ENCODE measurements around the gene NEURL4. TPM values are rescaled to one million over a fixed set of nuclear protein-coding genes. Genes with fewer than 3 reads are reported as not detected.

NEURL4 gene
- total RNA-seq, 1 experiment from 2014 or later: 21.1 TPM

DNA sequence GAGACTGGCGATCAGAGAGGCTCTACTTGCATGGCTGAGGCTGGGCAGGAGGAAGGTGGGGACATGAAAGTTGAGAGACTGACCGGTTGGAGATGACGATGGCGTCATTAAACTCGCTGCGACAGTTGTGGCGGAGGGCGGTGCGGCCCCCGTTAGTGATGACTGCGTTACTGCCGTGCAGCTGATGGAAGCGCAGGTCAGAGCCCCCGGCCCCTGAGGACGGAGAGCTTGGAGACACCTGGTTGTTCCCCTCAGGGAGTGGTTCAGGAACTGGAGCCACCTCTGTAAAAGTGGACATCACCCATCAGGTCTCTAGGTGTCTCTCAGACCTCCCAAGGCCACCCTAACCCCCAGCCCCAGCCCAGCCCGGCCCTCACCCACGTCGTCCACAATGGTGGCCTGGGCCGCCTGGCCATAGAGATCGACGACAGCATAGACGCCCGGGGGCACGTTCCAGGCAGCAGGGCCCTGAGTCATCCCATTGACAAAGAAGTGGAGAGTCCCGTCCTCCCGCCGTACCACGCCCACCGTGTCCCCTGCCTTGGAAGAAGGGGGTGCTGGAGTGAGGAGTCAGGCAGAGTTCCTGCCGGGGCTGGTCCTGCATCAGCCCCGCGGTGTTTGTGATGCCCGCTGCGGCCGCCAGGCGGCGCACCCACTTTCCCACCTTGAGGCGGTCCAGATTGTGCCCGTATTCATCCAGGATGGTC lies 5.3 kb downstream of the NEURL4 start:
- DNase-seq (ENCODE audit: low spot score): peak; percentile 20

DNA sequence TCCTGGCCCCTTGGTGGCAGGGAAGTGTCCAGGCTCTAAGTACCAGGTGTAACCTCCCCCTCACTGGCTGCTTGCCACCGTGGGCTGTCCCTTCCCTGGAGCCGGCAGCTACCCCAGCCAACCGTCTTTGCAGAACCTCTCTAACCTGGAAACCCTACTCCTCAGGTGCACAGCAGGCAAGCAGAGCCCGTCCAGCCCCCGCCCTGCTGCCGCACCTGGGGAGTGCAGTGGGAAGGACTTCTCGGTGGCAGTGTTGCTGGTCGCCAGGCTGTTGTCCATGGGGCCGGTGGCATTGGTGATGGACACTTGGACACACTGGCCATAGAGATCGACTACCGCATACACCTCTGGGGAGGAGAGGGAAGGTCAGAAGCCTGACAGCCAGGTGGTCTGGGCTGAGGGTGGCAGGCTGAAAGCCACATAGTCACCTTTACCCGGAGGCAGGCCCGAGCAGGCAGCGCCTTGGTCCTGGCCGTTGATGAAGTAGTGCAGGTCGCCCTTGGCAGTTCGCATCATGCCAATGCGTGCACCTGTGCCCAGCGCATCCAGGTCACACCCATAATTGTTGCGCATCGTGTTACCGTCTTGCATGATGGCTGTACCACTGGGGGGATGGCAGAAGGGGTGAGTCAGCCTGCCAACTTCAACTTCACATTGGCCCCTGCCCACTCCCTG lies 6.5 kb downstream of the NEURL4 start:
- DNase-seq (ENCODE audit: low spot score): no peak

DNA sequence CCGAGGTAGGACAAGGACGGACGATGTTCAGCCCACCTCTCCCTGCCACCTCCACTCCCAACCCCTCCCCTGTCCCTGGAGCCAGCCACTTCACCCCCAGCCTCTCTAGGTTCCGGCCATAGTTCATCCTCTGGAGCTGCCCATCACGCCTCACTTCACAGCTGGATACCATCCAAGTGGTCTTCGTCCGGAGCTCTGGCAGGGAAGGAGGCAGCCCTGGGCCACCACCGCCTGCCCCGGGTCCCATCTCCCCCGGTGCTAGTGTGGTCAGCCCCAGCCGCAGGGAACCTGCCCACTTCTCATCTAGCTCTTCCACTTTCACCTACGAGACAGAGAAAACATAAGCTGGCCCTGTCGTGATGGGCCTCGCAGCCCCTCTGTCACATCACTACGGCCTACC lies 7.7 kb downstream of the NEURL4 start:
- DNase-seq (ENCODE audit: low spot score): no peak

DNA sequence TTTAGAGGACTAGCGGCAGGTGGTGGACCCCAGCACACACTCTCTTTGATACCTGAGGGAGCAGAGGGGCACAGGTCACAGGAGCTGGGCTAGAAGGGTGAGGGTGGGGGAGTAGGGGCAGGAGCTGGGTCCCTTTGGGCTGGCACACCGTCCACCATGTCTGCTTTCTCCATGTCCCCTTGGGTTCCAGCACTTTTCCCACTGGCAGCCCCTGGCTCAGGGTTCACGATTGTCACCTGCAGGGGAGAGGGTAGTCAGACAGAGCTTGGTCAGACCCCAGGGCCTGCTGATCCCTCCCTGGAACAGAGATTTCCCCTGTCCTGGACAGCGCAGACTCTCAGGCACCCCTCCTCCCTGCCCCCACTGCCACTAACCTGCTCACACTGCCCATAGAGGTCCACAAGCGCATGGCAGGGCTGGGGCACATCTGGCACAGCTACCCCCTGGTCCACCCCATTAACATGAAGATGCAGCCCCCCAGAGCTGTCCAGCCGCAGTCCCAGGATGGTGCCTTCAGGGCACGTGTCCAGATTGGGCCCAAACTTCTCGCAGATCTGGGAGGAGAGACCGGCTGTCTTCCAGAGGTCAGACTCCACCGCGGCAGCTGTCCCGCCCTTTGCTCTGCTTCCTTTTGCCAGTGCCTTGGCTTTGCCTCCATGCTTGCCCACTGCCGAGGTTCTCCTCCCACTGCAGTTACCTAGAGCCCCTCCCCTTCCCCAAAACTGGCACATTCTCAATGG lies 10.8 kb downstream of the NEURL4 start:
- no peak for DNase-seq (ENCODE audit: low spot score)

DNA sequence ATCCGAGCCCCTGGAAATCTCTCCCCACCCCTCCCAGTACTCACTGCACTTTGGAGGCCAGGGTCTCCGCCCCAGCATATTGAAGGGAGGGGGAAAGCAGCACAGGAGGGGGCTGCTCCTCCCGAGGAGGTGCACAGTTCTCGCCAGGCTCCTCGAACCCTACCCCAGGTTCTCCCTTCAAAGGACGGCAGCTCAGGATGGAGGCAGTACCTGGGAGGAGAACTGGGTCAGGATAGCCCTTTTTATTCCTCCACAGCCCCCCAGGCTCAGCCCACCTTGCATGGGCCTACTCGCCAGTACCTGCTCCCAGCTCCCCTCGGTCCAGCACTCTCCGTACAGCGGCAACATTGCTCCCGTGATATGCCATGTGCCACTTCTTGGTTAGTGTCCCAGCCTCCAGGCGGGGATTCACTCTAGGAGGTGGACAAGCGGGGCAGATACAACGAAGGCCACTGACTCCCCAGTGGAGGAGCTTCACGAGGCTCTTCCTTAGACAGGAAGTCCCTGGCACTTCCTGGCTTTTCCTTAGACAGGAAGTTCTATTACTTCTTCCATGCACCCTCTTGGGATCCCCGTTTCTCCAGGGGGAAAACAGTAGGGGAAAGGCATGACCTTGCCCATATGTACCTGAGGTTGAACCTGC lies 11.9 kb downstream of the NEURL4 start:
- DNase-seq (ENCODE audit: low spot score): no peak

DNA sequence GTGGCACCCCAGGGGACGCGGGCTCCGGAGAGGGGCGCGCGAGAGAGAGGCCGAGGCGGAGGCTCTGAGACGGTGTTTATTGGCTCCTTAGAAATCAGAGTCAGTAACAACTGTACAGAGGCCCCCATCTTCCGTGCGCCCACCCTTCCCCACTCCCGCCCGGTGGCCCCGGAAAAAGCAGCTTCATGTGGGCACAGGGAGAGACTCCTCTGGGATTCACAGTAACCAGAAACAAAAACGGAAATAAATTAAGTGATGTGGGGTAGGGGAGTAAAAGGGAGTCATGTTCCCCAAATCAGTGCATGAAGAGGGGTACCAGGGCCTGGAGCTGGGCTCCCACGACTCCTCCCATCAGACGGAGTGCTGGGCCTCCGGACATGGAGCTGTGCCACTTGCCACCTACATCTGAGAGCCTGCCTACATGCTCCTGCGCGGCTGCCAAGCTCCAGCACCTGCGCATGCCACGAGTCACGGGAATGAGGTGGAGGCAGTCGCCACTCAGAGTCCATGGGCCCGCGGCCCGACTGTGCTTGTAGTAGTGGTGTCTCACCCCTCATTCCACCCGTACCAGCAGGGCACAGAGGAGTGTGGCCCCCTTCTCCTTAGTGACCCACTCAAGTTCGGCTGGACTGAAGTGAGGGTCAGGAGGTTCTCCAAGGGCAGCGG lies 13.4 kb downstream of the NEURL4 start:
- DNase-seq (ENCODE audit: low spot score): peak; percentile 7

DNA sequence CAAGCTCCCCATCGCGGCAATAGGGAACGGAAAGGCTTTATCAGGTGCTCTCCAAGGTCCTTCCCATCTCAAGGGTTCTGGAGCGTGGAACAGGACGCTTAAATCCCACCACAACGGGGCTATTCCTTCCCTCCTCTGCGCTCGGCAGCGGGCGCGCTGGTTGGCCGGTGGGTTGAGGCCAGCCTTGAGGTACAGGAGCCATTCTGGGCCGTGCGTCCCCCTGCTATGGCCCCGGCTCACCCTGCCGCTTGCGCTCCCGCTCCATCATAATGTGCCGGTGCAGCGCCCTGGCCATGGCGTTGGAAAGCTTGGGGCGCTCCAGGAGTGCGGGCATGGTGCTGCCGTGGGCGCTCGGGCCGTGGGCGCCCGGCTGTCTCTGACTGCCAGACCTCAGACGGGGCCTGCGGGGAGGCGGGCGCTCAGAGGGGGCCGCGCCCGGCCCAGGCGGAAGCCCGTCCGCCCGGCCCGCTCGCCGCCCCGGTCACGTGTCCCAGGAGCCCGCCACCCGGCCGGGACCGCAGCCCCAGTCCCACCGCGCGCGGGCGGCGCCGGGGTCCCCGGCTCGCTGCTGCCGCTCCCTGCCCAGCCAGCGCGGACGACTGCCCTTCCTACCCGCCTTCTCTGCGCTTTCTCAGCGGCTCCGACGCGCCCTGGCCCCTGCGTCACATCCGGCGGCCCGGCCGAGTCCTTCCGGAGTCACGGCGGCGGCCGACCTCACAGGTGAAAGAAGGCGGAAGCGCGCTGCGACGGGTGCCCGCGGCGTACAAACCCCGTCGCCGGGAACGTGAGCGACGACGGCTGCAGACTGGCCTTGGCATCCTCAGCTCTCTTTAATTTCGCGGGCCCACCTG lies 14.2 kb downstream of the NEURL4 start, which contains the start of gene GPS2:
GPS2 (minus strand) TSS at position 642 of the 851 bp plus-strand sequence; CDS start at position 334, 308 bp downstream.
- DNase-seq (ENCODE audit: low spot score): peak; percentile 73

DNA sequence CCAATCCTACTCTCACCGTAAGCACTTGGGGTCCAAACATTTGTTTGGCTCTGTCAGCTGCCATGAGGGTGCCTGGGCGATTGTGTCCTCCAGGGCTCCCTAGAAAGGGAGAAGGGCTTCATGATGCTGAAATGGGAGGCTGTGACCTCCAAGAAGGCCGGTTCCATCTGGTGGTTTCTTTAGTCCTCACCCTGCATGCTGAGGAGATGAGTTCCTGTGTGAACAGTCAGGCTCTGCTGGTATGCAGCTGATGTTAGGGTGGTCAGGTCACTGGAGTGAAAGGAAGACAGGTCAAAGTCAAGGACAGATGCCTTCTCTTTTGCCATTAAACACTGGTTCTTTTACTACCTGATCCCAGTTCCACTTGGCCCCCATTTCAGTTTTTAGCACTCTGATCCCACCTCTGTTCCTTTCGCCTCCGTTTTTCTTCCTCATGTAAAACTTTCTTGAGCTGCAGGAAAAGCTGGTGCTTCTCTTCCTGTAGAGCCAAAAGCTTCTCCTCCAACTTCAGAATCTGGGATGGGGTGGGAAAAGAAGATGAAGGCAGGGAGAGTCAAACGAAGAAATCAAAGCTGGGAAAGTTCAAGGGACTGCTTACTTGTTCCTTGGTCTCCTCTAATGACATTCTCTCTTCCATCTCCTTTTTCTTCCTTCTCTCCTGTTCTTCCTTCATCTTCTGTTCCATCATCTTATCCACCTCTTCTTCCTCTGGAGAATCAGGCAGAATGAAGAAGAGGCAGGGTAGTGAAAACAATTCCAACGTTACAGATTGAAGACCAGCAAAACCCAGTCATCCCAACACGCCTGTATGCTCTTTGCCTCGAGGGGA lies 15.0 kb downstream of the NEURL4 start:
- peak; percentile 16 for DNase-seq (ENCODE audit: low spot score)

DNA sequence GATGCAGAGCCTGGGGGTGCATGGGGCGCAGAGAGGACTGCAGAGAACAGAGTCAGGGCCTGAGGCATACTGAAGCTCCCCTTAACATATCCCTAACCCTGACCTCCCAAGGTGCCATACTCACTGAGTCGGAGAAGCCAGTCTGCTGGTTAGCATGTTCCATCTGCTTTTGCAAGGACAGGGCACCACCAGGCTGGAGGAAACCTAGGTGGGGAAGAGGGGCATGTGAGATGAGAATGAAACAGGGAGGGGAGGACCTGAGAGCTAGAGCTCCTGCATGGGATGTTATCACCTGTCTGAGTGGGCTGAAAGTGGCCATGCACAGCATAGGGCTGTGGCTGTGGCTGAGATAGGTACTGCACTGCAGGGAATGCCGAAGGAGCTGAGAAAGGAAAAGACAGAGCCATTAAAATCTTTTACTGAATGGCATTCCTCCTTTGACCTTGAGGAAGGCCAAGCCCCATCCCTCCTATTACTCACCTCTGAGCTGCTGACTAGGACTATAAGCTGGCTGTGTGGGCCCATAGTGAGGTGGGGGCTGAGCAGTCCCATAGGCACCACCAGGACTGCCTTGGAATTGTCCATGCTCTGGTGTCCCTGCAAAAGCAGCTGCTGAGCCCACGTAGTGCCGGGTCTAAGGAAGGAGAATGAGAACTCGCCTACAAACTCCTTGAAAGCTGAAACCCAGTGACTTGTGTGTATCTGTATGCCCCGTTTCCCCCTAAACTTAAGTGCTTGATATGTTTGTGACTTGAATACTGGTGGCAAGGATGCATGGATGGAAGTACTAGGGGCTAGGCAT lies 15.8 kb downstream of the NEURL4 start:
- peak; percentile 17 for DNase-seq (ENCODE audit: low spot score)

DNA sequence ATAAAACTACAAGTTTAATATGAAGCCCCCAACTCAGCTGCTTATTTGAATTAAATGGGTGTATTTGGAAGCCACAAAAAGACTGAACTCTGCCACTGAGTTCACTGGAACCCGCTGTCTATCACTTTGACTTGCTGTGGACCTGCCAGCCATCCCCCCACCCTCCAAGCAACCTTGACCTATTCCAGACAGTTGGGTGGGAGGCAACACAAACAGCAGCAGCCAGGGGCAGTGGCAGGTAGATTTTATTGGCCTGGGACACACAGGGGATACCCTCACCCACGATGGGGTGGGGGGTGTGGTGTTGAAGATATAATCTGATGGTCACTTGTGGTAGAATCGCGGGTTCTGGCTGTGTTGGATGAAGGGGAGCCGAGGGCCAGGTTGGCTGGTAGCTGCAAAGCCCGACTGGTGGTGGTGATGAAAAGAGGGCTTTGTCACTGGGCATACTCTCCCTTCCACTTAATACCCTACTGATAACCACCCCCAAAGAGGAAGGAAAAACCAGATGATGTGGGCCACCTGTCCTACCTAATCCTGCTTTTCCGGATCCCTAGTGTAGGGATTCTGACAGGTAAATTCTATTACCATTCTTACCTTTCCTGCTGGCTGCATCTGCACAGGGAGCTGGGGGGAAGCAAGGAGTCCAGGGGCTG lies 16.6 kb downstream of the NEURL4 start:
- DNase-seq (ENCODE audit: low spot score): no peak

DNA sequence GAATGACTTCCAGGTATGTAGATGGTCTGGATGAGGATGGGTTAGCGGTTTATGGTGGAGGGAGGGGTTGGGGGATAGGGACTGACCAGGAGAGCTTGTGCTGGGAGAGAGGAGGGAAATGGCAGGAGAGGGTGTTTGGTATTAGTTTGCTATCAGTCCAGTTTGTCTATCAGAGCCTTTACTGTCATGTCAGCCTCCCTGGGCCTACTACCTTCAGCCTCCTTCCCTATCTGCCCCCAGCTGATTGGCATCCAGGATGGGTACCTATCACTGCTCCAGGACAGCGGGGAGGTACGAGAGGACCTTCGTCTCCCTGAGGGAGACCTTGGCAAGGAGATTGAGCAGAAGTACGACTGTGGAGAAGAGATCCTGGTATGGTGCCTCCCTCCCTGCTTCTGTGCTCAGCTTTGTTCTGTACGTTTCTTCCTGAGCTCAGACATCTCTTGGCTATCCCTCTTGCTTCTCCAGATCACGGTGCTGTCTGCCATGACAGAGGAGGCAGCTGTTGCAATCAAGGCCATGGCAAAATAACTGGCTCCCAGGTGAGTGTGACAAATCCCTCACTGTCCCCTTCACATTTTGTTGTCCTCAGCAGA lies 17.9 kb downstream of the NEURL4 start:
- no peak for DNase-seq (ENCODE audit: low spot score)

DNA sequence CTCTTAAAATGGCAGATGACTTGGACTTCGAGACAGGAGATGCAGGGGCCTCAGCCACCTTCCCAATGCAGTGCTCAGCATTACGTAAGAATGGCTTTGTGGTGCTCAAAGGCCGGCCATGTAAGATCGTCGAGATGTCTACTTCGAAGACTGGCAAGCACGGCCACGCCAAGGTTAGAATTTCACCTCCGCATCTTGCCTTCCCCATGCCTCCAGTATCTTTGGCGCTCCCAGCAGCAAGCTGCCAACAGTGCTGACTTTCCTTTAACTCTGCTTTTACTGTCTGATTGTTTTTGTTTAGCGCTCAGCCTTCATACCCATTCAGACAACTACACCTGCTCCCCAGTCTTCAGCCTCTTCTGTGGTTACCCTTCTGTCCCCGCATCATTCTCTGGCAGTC lies 19.5 kb downstream of the NEURL4 start:
- no peak for DNase-seq (ENCODE audit: low spot score)

DNA sequence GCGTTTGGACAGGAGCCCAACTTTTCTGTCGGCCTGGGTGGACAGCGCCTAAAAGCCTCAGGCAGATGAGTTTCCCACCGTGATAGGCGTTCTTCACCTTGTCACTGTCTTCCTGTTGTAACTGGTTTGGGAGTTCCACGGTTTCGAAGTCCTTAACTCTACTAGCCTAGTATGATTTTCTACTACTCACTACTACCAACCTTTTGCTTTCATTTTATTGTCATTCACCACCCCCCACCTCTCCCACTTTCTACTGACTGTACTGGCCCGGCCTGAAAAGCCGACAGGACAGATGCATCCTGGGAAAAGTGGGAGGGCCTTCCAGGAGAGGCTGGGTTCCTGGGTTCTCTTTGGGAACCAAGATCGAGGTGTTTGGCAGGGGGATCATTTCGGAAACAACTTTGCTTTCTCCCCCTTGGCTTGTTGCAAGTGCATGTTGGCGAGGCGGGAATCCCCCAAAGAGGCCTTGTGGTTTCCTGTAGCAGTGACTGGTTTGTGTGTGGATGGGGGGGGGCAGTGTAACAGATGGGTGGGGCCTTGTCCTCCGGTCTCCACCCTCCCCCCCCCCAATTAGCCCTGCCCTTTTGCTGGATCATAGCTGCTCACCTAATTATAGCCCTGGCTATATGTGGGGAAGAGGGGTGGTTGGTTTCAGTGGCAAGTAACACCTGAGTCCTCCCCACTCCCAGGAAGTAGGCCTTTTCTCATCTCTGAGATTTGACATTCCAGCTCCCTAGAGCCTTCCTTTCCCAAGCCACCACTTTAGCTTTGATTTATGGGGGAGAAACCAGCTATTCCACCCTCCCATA lies 20.3 kb downstream of the NEURL4 start:
- DNase-seq (ENCODE audit: low spot score): peak; percentile 79

DNA sequence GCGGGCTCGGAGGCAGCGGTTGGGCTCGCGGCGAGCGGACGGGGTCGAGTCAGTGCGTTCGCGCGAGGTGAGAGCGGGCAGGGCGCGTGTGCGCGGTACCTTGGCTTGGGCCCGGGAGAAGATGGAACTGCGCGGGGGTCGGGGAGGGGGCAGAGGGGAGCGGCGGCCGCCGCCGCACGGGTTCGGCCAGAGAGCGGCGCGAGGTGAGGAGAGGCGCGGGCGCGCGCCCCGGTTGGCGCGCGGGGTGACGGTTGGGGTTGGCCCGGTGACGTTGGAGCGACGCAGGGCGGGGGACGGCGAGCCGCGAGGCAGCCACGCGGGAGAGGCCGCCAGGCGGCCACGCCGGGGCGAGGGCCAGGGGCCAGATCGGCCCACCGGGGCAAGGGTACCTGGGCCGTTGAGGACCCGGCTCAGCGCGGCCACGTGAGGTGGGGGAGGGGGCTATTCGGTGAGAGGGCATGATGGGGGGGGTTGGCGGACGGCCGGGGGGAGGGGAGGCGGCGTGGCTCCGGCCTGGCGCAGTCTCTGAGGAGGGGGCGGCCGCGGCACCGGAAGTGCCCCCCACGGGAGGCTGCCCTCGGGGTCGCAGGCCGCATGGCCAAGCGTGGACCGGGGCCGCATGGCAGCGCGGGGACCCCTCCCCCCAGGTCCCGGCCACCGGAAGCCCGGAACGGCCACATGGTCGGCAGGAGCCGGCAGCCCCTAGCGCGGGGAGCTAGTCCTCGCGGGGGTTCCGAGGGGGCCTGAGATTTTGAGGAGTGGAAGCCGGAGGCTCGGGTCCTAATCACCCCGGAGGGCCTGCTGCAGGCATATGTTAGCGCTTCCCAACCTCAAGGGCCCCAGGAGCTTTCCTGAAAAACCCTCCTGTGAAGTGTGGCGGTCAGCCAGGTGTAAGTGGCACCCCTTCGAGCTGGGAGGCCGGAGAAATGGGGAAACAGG lies 21.2 kb downstream of the NEURL4 start:
- peak; percentile 29 for DNase-seq (ENCODE audit: low spot score)

DNA sequence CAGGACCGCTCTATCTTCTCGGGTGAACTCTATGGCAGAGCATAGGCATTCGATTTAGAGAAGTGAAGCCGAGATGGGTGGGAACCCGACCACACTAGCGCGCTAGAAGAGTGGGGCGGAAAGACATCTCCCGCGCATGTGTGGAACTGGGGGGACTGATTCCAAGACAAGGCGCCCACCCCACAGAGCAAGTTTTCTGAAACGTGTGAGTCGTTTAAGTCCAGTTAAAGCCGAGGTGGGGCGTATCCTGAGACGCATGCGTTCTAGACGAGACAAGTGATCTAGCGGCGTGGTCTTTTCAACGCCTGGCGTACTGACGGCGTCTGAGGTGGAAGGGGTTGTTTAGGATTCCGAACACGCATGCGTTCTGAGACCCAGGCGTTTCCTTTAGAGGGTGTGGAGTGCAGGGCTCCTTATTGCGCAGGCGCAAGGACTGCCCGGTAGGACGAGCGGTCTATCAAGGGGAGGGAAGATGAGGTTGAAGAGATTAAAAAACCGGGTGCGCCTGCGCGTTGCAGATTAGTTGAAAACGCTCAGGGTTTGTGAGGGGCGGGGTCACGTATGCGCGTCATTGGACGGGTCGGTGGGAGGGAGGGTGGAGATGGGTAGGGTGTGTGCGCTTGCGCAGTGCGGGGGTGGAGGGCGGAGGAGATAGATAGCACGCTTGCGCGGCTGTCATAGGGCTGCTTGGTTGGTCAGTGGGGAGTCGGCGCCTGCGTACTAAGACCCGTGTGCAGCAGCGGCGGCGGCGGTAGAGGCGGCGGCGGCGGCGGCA lies 22.0 kb downstream of the NEURL4 start, which contains the start of gene EIF5A:
EIF5A (plus strand) TSS at position 718 of the 775 bp plus-strand sequence. CDS start 2,008 bp downstream, outside the sequence.
- DNase-seq (ENCODE audit: low spot score): peak; percentile 99
